ENCODE measurements around the gene CGRRF1.

GRCh38 chr14:54572316-54572715 lies 62.6 kb downstream of the CGRRF1 start:
- TF ChIP-seq POLR2A (IDR thresholded peaks at IDR 0.05; ENCODE audit: low read length) (no peak), GATA1 (IDR thresholded peaks at IDR 0.05; ENCODE audit: low read depth, low read length) (no peak)
